Suprapubic skin (tissue), 4 donors: ENCODE data around the gene NEXMIF.

Experiments used
- EP300 ChIP-seq: sonication (generic); formaldehyde crosslinking; IDR thresholded peaks from one replicate; pipeline ENCODE4 v1.6.1; 2017; ENCODE audit warnings: antibody characterized with exemption
- POLR2A ChIP-seq, 2 donors: fragments of 450-650 bp; IDR thresholded peaks; one replicate each; pipeline ENCODE4 v1.6.1; 2017; ENCODE audit warnings: antibody characterized with exemption in 2 of 2, mild to moderate bottlenecking in 2 of 2, moderate library complexity in 2 of 2
- POLR2AphosphoS5 ChIP-seq, 3 donors: sonication (generic); formaldehyde crosslinking; IDR thresholded peaks; one replicate each; pipeline ENCODE4 v1.6.1; 2017; ENCODE audit warnings: antibody characterized with exemption in 3 of 3
- TF ChIP-seq, protein P1 (sequence below), 2 donors: fragments of 200-600 bp in 1 of 2; fragments of 450-650 bp in 1 of 2; sonication (generic) in 1 of 2; IDR thresholded peaks; one replicate each; pipeline ENCODE4 v1.5.1; 2016 to 2019; ENCODE audit warnings: antibody characterized with exemption in 2 of 2, mild to moderate bottlenecking in 1 of 2, moderate library complexity in 1 of 2

DNA sequence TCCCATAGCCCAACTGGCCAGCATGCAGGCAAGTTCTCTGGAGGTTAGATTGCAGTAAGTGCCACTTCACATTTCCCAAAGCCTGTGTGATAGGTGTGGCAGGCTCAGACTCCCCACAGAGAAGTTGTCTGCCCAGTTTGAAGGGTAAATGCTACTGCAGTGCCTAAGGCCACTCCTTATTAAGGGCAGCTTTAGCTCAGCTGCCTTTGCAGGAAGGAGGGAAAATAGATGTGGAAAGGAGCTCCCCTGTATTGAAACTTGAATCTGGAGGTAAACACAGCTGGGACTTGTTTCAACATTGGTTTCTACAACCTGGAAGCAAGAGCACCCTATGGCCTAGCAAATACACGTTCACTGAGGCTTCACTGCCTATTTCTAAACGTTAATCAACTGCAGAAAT is 22.4 kb downstream of the NEXMIF start:
- TF ChIP-seq, protein P1, sequence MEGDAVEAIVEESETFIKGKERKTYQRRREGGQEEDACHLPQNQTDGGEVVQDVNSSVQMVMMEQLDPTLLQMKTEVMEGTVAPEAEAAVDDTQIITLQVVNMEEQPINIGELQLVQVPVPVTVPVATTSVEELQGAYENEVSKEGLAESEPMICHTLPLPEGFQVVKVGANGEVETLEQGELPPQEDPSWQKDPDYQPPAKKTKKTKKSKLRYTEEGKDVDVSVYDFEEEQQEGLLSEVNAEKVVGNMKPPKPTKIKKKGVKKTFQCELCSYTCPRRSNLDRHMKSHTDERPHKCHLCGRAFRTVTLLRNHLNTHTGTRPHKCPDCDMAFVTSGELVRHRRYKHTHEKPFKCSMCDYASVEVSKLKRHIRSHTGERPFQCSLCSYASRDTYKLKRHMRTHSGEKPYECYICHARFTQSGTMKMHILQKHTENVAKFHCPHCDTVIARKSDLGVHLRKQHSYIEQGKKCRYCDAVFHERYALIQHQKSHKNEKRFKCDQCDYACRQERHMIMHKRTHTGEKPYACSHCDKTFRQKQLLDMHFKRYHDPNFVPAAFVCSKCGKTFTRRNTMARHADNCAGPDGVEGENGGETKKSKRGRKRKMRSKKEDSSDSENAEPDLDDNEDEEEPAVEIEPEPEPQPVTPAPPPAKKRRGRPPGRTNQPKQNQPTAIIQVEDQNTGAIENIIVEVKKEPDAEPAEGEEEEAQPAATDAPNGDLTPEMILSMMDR (IDR thresholded peaks at IDR 0.05) = no peak
- no peak for TF ChIP-seq POLR2A (IDR thresholded peaks at IDR 0.05)
- no peak for TF ChIP-seq EP300
- no peak for TF ChIP-seq POLR2AphosphoS5 (IDR thresholded peaks at IDR 0.05)
